Omental fat pad (tissue), 4 donors: ENCODE data around the gene NCAPG2. TPM values are rescaled to one million over a fixed set of nuclear protein-coding genes. Genes with fewer than 3 reads are reported as not detected.

Source experiments
- ATAC-seq: fragments of 150-250 bp; one replicate; pipeline ENCODE4 v1.9.1; 2016; ENCODE audit warnings: mild to moderate bottlenecking, moderate library complexity; ENCODE audit not compliant: low FRiP score
- DNase-seq: peaks from one replicate; pipeline ENCODE4 v3.0.0-alpha.2; 2019; ENCODE audit warnings: low spot score
- total RNA-seq, 4 donors: library from RNA; depleted of rRNA; stranded (reverse); fragments of >200 nt; gene quantifications; one replicate each; pipeline ENCODE4 v1.1.0, GENCODE V29; 2016
- TF ChIP-seq, protein P1 (sequence below), 3 donors: fragments of 450-650 bp; IDR thresholded peaks; one replicate each; pipeline ENCODE4 v1.5.1; 2016 to 2017; ENCODE audit warnings: antibody characterized with exemption in 3 of 3, mild to moderate bottlenecking in 3 of 3, moderate library complexity in 2 of 3

Gene NCAPG2
- total RNA-seq, 4 donors from 2014 or later: 5.0 to 9.4 (median 8.7) TPM

DNA sequence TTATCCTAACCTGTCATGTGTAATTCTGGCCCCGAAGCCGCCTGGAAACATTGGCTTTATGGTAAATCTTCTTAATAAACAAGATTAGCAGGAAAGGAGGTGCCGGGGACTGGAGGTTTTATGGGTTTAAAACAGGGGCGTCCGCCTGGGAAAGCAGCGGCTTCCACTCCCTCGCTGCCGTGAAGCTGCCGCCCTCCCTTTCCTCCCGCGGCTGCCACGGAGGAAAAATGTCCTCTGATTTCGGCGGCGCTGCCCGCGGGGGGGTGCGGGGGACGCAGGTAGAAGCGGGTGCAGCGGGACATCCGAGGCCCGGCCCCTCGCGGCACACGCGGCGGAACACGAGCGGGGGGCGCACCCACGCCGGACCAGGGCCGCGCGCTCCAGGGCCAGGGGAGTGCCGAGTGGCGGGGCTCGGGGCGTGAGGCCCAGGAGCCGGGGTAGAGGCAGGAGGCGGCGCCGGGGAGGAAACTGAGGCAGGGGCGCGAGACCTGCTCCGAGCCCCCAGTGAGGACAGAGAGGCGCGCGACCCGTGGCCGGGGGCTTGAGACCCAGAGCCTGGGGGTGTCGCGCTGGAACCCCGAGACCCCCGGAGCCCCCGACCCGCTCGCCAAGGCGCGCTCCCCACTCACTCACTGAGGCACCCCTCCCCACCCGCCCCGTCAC is 118.0 kb downstream of the NCAPG2 start:
- ATAC-seq (no peak), DNase-seq (no peak)
- TF ChIP-seq, protein P1, sequence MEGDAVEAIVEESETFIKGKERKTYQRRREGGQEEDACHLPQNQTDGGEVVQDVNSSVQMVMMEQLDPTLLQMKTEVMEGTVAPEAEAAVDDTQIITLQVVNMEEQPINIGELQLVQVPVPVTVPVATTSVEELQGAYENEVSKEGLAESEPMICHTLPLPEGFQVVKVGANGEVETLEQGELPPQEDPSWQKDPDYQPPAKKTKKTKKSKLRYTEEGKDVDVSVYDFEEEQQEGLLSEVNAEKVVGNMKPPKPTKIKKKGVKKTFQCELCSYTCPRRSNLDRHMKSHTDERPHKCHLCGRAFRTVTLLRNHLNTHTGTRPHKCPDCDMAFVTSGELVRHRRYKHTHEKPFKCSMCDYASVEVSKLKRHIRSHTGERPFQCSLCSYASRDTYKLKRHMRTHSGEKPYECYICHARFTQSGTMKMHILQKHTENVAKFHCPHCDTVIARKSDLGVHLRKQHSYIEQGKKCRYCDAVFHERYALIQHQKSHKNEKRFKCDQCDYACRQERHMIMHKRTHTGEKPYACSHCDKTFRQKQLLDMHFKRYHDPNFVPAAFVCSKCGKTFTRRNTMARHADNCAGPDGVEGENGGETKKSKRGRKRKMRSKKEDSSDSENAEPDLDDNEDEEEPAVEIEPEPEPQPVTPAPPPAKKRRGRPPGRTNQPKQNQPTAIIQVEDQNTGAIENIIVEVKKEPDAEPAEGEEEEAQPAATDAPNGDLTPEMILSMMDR (IDR thresholded peaks at IDR 0.05): no peak

DNA sequence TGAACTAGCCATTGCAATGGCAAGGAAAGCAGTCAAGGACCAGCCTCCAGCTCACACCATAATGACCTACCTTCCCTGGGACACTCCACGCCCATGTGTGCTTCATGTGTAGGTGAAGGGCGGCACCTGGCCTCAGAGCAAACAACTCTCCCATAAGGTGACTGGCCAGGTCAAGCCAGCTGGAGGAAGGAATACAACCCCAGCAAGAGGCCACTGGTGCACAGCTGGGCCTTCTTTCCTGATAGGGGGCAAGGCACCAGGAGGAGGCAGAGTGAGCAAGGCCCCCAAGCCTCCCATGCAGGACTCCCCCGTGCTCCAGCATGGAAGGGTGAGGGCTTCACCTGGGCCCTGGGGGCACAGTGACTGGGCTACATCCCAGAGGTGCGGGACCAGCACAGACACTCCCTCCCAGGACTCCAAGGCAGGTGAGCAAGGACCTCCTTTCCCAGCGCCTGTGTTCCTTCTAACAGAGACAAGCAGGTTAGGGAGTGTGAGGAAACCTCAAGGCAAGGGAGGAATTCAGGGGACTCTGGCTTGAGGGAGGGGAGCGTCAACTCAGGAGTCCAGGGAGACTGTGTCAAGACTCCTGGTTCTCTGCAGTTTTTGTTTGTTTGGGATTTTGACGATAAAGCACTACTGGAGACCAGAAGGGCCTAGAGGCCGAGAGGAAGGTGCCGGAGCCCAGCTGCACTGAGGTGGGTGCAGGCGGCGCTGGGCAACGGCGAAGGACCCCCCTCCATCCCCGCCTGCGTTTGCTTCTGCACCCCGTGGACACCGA is 118.7 kb downstream of the NCAPG2 start:
- TF ChIP-seq, protein P1 (IDR thresholded peaks at IDR 0.05): no peak
- no peak for ATAC-seq
- DNase-seq: no peak

DNA sequence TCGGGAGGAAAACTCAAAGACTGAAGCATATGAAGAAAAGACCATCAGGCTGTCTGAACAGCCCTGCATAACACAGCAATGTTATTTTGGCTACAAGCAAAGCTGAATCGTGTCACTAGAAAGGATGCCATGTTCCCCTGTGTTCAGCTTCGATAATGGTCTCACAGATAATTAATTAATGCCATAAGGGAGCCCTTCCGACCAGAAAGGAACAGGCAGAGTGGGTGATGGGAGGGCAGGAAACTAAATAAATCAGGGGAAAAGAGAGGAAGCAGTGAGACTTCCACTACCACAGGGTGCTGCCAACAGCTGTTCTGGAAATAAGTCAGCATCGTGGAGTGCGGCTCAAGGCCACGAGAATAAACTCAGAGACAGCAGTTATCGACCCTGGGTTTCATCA is 120.2 kb downstream of the NCAPG2 start:
- DNase-seq: no peak
- ATAC-seq: no peak
- TF ChIP-seq, protein P1 (IDR thresholded peaks at IDR 0.05): no peak

DNA sequence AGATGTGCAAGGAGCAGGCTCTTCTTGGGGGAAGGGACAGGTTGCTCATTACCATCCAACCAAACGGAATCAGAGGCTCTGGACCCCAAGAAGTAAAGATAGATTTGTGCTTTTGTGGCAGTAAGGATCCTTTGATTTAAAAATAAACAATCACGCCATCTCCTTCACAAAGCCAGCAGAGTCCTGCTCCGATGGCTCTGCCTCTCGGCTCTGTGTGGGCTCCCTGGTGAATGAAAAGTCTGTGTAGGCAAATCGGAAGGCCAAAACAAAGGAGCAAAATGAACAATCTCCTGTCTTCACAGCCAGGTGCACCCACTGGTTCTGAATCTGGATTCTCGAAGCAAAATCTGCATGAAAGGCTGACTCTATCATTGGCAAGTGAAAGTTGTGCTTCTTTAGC is 120.8 kb downstream of the NCAPG2 start:
- DNase-seq (no peak), ATAC-seq (no peak)
- TF ChIP-seq, protein P1 (IDR thresholded peaks at IDR 0.05): no peak

DNA sequence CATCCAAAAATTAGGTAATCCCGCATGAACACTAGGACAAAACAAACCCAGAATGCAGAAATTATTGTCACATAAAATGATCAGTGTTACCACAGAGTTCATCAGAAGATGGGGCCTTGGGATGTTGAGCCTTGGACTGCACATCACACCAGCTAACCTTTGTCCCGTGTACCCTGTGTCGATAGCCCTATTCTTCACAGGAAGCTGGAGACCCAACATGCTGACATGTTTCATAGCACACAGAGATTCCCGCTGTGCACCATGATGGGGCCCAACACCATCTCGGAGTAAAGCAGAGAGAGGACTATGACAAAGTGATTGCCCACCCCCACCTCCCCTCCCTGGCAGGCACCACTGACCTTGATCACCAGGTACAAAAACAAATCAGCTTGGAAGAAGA is 121.5 kb downstream of the NCAPG2 start:
- ATAC-seq (no peak), DNase-seq (no peak)
- TF ChIP-seq, protein P1 (IDR thresholded peaks at IDR 0.05): no peak

DNA sequence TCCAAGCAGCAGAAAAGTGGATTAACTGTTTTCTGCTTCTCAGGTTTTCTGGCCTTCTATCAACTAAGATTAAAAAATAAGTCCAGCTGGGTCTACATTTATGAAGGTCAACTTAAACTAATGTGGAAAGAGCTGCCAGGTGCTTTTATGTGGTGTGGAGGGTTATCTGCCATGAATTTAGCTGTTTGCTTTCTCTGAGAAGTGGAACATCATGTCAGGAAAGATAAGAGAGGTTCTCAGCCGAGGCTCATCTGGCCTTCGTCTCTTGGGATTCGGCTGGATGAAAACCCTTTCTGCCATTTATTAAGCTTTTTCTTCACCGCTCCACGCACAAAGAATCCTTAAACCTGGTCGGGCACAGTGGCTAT is 122.5 kb downstream of the NCAPG2 start:
- TF ChIP-seq, protein P1 (IDR thresholded peaks at IDR 0.05): no peak
- no peak for DNase-seq
- ATAC-seq: no peak
